HG02588 (cell line): ENCODE measurements around the gene SRCIN1.
"Not testable (repeated sequence)": the region's sequence is repeated elsewhere in the genome, so short reads cannot be mapped to it uniquely, and the experiment has no call there.

Experiments used
- ATAC-seq: cut with Tn5 transposase; IDR thresholded peaks from one replicate; pipeline ENCODE4 v1.9.1; 2021; ENCODE audit warnings: mild to moderate bottlenecking, moderate library complexity; ENCODE audit not compliant: unreplicated experiment

Gene SRCIN1, protein sequence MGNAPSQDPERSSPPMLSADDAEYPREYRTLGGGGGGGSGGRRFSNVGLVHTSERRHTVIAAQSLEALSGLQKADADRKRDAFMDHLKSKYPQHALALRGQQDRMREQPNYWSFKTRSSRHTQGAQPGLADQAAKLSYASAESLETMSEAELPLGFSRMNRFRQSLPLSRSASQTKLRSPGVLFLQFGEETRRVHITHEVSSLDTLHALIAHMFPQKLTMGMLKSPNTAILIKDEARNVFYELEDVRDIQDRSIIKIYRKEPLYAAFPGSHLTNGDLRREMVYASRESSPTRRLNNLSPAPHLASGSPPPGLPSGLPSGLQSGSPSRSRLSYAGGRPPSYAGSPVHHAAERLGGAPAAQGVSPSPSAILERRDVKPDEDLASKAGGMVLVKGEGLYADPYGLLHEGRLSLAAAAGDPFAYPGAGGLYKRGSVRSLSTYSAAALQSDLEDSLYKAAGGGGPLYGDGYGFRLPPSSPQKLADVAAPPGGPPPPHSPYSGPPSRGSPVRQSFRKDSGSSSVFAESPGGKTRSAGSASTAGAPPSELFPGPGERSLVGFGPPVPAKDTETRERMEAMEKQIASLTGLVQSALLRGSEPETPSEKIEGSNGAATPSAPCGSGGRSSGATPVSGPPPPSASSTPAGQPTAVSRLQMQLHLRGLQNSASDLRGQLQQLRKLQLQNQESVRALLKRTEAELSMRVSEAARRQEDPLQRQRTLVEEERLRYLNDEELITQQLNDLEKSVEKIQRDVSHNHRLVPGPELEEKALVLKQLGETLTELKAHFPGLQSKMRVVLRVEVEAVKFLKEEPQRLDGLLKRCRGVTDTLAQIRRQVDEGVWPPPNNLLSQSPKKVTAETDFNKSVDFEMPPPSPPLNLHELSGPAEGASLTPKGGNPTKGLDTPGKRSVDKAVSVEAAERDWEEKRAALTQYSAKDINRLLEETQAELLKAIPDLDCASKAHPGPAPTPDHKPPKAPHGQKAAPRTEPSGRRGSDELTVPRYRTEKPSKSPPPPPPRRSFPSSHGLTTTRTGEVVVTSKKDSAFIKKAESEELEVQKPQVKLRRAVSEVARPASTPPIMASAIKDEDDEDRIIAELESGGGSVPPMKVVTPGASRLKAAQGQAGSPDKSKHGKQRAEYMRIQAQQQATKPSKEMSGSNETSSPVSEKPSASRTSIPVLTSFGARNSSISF

DNA sequence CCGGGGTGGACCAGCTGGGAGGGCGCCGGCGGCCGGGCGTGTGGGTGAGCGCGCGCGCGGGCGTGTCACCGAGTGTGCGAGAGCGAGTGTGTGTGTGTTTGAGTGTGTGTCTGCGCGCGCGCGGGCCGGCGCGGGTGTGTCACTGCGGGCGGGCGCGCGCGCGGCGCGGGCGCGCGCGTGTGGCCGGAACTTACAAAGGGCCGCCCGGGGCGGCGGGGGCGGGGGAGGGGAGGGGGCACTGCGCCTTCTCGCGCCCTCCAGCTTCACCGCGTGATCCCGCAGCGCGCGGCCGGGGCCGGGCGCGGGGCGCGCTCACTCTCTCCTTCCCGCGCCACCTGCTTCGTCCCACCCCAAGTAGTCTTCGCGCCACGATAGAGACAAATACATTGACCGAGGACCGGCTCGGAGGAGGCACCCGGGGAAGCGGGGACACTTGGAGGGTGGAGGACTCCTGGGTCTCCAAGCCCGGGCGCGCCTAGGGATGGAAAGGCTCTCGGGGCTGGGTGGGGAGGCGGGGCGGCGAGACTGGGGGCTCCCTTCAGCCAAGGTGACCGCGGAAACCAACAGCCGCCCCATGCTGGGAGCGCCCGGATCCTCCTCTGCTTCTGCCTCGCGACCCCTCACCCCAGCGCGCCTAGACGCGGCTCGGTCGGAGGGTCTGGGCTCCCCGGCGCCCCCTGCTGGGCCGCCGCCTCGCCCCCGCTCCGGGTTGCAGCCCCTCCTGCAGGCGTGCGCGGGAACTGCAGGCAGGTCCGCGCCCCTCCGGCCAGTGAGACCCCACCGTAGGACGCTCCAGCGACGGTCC lies at the start of gene SRCIN1:
Gene SRCIN1 (minus strand): TSS at position 112 of the 805 bp plus-strand sequence. CDS start 247 bp downstream, outside the sequence.
- no peak for ATAC-seq

DNA sequence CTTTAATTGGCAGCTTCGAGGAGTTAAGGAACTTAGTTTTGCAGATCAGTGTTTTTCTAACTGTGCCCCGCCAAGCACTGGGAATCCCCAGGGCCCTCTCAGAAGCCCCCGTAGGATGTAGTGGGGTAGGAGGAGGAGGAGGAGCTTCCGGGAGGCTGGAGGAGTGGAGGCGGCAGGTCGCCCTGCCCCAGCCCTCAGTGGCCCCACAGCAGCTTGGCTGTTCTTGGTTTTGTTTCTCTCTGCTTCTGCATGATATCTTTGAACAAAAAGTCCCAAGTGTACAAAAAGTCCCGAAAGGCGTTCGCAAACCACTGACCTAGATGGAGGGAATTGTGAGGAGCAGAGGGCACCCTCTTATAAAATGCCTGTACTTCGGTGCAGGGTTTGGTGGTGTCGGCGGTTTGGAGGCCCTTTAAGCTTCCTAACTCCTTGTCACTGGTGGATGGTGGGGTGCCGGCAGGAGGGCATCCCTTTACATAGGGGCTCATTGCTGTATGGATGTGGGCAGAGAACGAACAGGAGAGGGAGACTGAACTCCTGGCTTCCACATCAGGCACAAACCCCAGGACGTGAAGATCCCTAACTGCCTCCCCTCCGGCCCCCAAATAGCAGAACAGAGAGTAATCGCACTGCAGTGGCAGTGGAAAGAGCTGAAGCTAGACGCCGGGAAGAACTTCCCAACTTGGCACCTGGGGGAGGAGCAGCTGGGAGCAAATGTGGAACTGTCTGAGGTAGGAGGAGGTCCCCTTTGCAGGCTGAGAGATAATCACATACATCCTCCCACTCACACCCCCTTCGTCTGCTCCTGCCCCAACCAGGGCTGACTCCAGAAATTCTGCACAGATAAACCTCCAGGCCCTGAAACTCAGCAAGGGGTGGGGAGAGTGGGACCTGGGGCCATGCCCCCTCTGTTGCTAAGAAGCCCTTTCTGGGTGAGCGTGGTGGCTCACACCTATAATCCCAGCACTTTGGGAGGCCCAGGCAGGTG lies 49.0 kb upstream of the SRCIN1 start:
- ATAC-seq: no peak

DNA sequence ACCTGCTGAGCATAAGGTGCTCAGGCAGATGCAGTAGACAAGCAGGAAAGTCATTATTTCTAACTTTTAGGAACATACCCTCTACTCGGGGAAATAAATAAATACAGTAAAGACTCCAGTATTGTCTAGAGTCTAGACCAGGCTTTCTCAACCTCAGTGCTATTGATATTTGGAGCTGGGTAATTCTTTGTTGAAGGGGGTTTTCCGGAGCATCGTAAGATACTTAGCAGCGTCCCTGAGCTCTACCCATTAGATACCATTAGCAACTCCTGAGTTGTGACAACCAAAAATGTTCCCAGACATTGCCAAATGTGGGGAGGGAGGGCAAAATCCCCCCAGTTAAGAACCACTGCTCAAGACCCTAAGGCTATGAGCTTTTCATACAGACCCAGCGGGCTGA lies 47.9 kb upstream of the SRCIN1 start:
- ATAC-seq: no peak

DNA sequence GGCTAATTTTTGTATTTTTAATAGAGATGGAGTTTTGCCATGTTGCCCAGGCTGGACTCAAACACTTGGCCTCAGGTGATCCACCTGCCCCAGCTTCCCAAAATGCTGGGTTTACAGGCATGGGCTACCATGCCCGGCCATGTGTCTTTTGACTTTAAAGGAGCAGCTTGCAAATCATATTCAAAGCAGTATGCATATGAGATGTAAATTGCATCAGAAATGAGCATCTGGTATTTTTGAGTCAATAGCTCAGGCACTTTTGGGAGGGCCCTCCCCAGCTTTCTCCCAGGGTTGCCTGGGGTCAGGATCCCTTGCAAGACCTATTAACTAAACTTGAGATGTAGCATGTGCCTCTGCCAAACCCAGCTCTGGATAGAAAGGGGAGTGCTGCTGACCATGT lies 47.5 kb upstream of the SRCIN1 start:
- no peak for ATAC-seq

DNA sequence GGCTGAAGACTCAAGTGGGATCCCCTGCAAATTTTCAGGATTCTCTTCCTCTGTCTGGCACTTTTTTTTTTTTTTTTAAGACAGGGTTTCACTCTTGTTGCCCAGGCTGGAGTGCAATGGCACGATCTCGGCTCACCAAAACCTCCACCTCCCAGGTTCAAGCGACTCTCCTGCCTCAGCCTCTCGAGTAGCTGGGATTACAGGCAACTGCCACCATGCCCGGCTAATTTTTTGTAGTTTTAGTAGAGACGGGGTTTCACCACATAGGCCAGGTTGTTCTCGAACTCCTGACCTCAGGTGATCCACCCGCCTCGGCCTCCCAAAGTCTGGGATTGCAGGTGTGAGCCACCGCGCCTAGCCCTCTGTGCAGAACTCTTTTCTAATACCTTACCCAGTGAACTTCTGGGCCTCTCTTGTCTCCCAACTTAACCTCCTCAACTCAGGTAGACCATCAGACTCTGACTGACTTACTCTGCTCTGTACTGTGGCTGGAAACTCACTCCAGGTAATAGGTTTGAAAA lies 45.0 kb upstream of the SRCIN1 start:
- ATAC-seq: not testable (repeated sequence)

DNA sequence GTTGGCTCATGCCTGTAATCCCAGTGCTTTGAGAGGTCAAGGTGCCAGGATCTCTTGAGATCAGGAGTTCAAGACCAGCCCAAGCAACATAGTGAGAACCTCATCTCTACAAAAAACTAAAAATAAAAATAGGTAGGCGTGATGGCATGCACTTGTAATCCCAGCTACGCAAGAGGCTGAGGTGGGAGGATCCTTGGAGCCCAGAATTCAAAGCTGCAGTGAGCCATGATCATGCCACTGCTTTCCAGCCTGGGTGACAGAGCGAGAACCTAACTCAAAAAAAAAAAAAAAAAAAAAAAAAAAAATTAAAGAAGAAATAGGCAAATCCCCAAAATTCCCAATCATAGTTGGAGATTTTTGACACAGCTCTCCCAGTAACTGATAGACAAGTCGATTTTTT lies 32.2 kb upstream of the SRCIN1 start:
- ATAC-seq: no peak

DNA sequence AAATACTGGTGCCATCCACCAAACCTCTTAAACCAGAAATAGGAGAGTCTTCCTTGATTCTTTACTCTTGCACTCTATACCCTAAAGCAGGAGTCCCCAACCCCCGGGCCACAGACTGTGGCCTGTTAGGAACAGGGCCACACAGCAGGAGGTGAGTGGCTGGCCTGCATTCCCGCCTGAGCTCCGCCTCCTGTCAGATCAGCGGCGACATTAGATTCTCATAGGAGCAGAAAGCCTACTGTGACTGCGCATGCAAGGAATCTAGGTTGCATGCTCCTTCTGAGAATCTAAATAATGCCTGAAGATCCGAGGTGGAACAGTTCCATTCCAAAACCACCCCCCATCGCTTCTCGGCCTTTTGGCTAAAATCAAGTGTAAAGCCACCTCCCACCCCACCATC lies 30.3 kb upstream of the SRCIN1 start:
- ATAC-seq: no peak

DNA sequence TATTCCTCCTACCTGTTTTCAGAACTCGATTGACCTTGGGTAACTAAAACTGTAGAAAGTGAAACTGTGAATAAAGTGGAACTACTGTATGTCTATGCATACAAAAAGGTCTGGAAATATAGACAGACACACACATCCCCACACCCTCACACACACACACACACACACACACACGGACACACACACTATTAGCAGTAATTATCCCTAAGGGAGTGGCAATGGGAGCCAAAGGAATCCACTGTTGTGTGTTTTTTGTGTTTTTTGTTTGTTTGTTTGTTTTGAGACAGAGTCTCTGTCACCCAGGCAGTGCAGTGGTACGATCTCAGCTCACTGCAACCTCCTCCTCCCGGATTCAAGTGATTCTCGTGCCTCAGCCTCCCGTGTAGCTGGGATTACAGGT lies 26.6 kb upstream of the SRCIN1 start:
- ATAC-seq: no peak

DNA sequence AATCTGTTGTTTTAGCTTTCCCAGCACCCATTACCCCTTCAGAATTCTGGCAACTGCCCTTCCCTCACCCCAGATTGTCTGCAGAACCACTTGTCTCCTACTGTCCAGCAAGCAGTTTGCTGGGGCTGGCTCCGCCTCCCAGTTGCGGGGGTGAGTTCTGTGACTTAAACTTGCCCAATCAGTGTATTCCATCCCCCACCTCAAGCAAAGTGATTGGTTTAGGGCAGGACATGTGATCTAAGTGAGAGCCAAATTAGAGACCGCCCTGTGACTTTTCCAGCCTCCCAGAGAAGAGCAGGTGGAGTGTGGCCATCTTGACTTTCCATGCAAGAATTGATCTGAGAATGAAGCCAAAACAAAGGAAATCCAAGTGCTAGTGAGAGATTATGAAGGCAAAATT lies 22.7 kb upstream of the SRCIN1 start:
- no peak for ATAC-seq

DNA sequence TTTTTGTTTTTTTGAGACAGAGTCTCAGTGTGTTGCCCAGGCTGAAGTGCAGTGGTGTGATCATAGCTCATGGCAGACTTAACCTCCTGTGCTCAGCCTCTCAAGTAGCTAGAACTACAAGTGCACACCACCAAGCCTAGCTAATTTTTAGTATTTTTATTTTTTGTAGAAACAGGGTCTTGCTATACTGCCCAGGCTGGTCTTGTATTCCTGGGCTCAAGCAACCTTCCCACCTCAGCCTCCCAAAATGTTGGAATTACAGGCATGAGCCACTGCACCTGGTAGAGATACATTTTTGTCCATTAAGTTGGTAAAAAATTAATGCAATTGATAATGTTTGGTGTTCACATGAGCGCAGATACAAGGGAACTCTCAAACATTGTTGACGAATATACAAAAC lies 22.2 kb upstream of the SRCIN1 start:
- no peak for ATAC-seq

DNA sequence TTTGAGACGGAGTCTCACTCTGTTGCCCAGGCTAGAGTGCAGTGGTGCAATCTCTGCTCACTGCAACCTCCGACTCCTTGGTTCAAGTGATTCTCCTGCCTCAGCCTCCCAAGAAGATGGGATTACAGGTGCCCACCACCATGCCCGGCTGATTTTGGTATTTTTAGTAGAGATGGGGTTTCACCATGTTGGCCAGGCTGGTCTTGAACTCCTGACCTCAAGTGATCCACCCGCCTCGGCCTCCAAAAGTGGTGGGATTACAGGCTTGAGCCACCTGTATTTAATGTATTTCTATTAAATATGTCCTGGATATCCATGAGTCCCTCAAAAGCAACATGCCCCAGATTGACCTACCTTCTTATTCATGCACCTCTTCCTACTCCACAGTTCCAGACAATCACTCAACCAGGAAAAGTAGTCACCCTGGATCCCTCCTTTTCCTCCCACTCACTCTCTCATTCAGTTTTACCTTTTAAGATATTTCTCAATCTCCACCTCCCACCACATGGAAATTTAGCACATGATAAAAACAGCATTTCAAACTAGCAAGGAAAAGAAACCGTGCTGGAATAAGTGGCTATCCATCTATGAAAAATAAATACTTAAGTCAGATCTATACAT lies 21.0 kb upstream of the SRCIN1 start:
- not testable (repeated sequence) for ATAC-seq

DNA sequence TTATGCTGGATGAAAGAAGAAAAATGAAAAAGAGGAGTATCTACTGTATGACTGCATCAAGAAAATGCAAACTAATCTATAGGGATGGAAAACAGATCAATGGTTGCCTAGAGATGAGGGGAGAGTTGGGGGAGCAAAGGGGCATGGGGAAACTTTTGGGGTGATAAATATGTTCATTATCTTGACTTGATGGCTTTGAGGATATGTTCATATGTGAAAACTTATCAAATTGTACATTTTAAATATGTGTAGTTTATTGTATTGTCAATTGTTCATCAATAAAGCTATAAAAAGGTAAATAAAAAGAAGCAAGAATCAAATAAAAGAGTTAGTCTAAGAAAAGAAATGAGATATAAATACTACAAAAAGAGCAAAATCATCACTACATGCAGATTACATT lies 19.7 kb upstream of the SRCIN1 start:
- no peak for ATAC-seq

DNA sequence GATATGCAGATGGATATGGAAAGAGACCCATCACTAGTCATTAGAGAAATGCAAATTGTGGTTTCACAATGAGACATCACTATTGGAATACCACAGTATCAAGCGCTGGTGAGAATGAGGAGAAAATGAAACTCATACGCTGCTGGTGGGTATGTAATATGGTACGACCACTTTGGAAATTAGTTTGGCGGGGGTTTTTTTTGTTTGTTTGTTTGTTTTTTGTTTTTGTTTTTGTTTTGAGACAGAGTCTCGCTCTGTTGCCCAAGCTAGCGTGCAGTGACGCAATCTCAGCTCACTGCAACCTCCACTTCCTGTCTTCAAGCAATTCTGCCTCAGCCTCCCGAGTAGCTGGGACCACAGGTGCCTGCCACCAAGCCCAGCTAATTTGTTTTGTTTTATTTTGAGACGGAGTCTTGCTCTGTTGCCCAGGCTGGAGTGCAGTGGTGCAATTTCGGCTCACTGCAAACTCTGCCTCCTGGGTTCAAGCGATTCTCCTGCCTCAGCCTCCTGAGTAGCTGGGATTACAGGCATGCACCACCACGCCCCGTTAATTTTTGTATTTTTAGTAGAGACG lies 19.1 kb upstream of the SRCIN1 start:
- ATAC-seq: peak; percentile 58

DNA sequence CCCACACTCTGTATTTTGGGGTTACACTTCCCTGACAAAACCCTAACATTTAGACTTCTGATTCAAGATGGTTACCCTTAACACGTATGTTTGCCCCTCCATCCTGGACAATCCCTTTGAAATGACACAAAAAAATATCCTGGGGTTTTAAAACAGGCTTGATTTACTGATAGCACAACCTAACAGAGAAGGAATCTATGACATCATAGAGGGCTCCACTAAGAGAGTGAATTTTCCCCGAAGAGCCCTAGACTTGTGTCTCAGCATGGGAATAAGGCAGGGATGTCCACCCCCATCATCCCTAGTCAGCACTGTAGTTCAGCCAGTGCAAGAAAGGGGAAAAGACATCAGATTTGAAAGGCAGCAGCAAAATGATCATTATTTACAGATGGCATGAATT lies 15.8 kb upstream of the SRCIN1 start:
- no peak for ATAC-seq

DNA sequence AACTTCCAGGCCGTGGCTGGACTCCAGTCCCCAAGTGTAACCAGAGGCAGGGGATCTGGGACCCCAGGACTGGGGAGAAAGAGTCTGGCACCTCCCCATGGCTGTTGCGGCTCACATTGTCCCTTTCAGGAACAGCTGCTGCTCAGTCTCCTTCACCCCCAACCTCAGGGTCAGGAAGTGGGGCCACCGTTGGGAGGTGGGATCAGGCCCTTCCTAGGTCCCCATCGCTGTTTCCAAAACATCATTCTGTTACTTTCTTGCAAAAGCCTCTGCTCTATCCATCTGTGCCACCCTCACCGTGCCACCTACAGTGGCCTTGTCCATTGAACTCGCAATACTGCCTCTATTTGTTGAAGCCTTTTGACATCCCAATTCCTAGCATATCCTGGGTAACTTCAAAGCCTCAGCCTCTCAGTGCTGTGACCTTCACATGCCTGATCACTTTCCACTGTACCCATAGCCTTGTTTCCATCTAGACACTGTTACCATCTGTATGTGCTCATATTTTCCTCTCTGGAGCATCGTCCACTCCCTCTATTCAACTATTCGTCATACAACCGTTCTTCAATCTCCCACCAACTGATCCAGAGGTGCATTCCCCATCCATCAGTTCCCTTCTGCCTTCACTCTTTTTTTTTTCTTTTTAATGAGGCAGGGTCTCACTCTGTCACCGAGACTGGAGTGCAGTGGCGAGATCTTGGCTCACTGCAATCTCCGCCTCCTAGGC lies 15.0 kb upstream of the SRCIN1 start:
- ATAC-seq: no peak

DNA sequence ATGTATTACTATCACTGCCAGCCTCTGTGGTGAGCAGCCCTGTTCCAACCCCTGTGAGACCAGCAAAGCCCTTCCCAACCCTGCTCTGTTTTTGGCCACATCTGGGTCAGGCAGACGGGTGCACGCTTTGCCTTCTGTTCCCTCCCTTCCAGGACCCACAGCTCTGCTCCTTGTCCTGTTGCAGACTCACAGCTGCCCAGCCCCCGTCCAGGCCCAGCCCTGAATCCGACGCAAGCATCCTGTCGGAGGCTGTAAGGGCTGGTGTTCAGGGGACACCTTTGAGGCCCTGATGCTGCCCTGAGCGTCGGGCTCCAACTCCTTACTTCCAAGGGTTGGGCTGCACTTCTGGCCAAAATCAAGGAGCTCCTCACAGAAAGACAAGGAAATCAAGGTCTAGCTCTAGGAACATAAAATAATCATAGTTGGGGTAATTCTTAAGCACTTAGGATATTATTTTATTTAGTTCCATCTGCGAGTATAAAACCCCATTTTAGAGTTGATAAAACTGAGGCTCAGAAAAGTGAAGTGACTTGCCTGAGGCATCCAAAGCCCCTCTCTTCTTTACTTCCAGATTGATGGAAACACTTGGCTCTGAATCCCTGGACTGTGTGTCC lies 14.3 kb upstream of the SRCIN1 start:
- no peak for ATAC-seq

DNA sequence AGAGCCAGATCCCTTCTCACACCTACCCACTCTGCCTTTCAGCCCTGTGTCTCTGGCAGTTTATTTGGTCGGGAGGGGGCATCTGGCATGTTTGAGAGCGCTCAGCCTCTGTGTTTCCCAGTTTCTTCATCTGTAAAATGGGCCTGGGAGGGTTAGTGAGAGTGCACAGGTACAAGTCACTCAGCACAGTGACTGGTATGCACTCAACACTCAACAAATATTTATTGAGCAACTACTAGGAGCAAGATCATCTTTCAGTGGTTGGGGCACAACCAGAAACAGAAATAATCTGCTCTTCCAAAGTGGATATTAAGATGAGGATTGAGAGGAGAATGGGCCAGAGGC lies 13.7 kb upstream of the SRCIN1 start:
- ATAC-seq: no peak
